Measurements from ENCODE around the gene VSX1.

Gene VSX1

GRCh38 chr20:25070821-25071473, 11.0 kb downstream of the VSX1 start:
- peak in 3 of 42 donors; percentile 4 to 8 (median 7) for DNase-seq
- intact Hi-C loops (cut with DNase I): no loop called here

- DNase-seq: peak in 5 of 42 donors; percentile 1 to 14 (median 5)
- intact Hi-C loops (cut with DNase I): no loop called here
These were observed 14.6 kb downstream of the VSX1 start for GRCh38 chr20:25067102-25067987.

- DNase-seq: peak in 3 of 42 donors; percentile 20 to 32 (median 25)
- intact Hi-C loops (cut with DNase I): no loop called here
These were observed 15.6 kb downstream of the VSX1 start for GRCh38 chr20:25066386-25066785.

- intact Hi-C loops (cut with DNase I): loop anchor here (2.0 kb wide), 1 partner anchor 71 kb away; no protein-coding TSS in a partner anchor
- peak in 41 of 42 donors; percentile 49 to 90 (median 76) for DNase-seq
These were observed 16.2 kb downstream of the VSX1 start for GRCh38 chr20:25065625-25066338.

- intact Hi-C loops (cut with DNase I): loop anchor here (2.0 kb wide), 1 partner anchor 70 kb away; no protein-coding TSS in a partner anchor
- DNase-seq: peak in 6 of 42 donors; percentile 7 to 36 (median 22)
These were observed 16.8 kb downstream of the VSX1 start for GRCh38 chr20:25065072-25065624.

GRCh38 chr20:25064561-25065071, 17.3 kb downstream of the VSX1 start:
- DNase-seq: peak in 6 of 42 donors; percentile 6 to 39 (median 24)
- intact Hi-C loops (cut with DNase I): loop anchor here (2.0 kb wide), 1 partner anchor 70 kb away; no protein-coding TSS in a partner anchor

GRCh38 chr20:25063981-25064380, 18.0 kb downstream of the VSX1 start:
- DNase-seq: peak in 4 of 42 donors; percentile 2 to 15 (median 8)
- intact Hi-C loops (cut with DNase I): loop anchor here (2.0 kb wide), 1 partner anchor 69 kb away; no protein-coding TSS in a partner anchor

GRCh38 chr20:25063546-25063945, 18.4 kb downstream of the VSX1 start:
- intact Hi-C loops (cut with DNase I): no loop called here
- DNase-seq: peak in 6 of 42 donors; percentile 6 to 36 (median 15)

GRCh38 chr20:25062841-25063240, 19.1 kb downstream of the VSX1 start:
- intact Hi-C loops (cut with DNase I): no loop called here
- DNase-seq: peak in 4 of 42 donors; percentile 3 to 26 (median 11)

- DNase-seq: peak in 6 of 42 donors; percentile 3 to 39 (median 16)
- intact Hi-C loops (cut with DNase I): no loop called here
These were observed 20.0 kb downstream of the VSX1 start for GRCh38 chr20:25061821-25062530.

- intact Hi-C loops (cut with DNase I): no loop called here
- DNase-seq: peak in 4 of 42 donors; percentile 2 to 21 (median 10)
These were observed 20.7 kb downstream of the VSX1 start for GRCh38 chr20:25061103-25061799.

GRCh38 chr20:25059866-25060465, 22.0 kb downstream of the VSX1 start:
- intact Hi-C loops (cut with DNase I): no loop called here
- DNase-seq: peak in 6 of 42 donors; percentile 6 to 36 (median 12)

- peak in 7 of 42 donors; percentile 6 to 47 (median 31) for DNase-seq
These were observed 22.8 kb downstream of the VSX1 start for GRCh38 chr20:25058847-25059810.

GRCh38 chr20:25058051-25058846, 23.7 kb downstream of the VSX1 start, which contains the start of gene ACSS1:
Gene ACSS1, minus strand, starts transcription at chr20:25058139. Its CDS starts 37 bp downstream, at chr20:25058102.
- DNase-seq: peak in 41 of 42 donors; percentile 55 to 88 (median 76)
- intact Hi-C loops (cut with DNase I): no loop called here

More at GRCh38 chr20:25058847-25059810, 22.8 kb downstream of the VSX1 start:
- intact Hi-C loops (cut with DNase I): no loop called here
